Heart right ventricle (tissue), 16 donors: Measurements from ENCODE around the gene FBRS. TPM values are rescaled to one million over a fixed set of nuclear protein-coding genes. Genes with fewer than 3 reads are reported as not detected.
A peak's percentile ranks its signal among the peaks of the same experiment; 100 is the strongest.

Source experiments
- ATAC-seq, 8 donors: fragments of 200-7000 bp; cut with Tn5 transposase; one replicate each; pipeline ENCODE4 v1.9.1; 2020; ENCODE audit warnings: mild to moderate bottlenecking in 8 of 8, moderate library complexity in 8 of 8, moderate number of reproducible peaks in 1 of 8
- DNase-seq, 2 donors: peaks; one replicate each; pipeline ENCODE4 v3.0.0-alpha.2; 2020
- H3K27ac ChIP-seq, 10 donors: fragments of 200-600 bp; sonication (generic) in 2 of 10; one replicate each; pipeline versions ENCODE4 v1.5.0 to v1.8.0; 2020 to 2022; ENCODE audit warnings: mild to moderate bottlenecking in 3 of 10
- H3K27me3 ChIP-seq, 7 donors: fragments of 200-600 bp; one replicate each; pipeline ENCODE4 v1.8.0; 2021 to 2022; ENCODE audit warnings: mild to moderate bottlenecking in 2 of 7
- H3K36me3 ChIP-seq, 9 donors: fragments of 200-600 bp; sonication (generic) in 1 of 9; one replicate each; pipeline versions ENCODE4 v1.5.0 to v1.8.0; 2020 to 2022; ENCODE audit warnings: mild to moderate bottlenecking in 2 of 9
- H3K4me1 ChIP-seq, 9 donors: fragments of 200-600 bp; sonication (generic) in 1 of 9; one replicate each; pipeline versions ENCODE4 v1.5.0 to v1.8.0; 2020 to 2022; ENCODE audit warnings: mild to moderate bottlenecking in 4 of 9
- H3K4me3 ChIP-seq, 10 donors: fragments of 200-600 bp; sonication (generic) in 2 of 10; one replicate each; pipeline versions ENCODE4 v1.5.0 to v1.8.0; 2020 to 2022; ENCODE audit warnings: mild to moderate bottlenecking in 7 of 10, moderate library complexity in 2 of 10
- H3K9me3 ChIP-seq, 11 donors: fragments of 200-600 bp in 10 of 11; sonication (generic) in 2 of 11; one replicate each; pipeline versions ENCODE4 v1.5.0 to v1.8.0; 2013 to 2022; ENCODE audit warnings: mild to moderate bottlenecking in 2 of 11, control low read depth in 1 of 11, moderate library complexity in 1 of 11
- CTCF ChIP-seq, 9 donors: fragments of 200-600 bp; sonication (generic) in 2 of 9; IDR thresholded peaks; one replicate each; pipeline versions ENCODE4 v1.5.0 to v1.8.0; 2021 to 2022; ENCODE audit warnings: antibody characterized with exemption in 9 of 9, mild to moderate bottlenecking in 5 of 9, moderate library complexity in 1 of 9
- WGBS, 2 donors: extraction: QIAGEN DNeasy Blood & Tissue Kit; methylation state at CpG; one replicate each; pipeline ENCODE4 v1.1.7; 2013; ENCODE audit warnings: inconsistent platforms in 1 of 2; 5-methylcytosine and 5-hydroxymethylcytosine counted together
- intact Hi-C, 10 donors: fragments of 100-400 bp; cut with DNase I; formaldehyde crosslinking; loops; one replicate each; pipeline versions ENCODE4 v1.11.1 to v1.14.2; 2022
- polyA plus RNA-seq, 2 donors: library from polyadenylated mRNA; stranded (reverse); fragments of 200-250 nt; gene quantifications; one replicate each; pipeline ENCODE4 v1.2.3, GENCODE V29; 2013
- total RNA-seq, 10 donors: library from RNA; stranded (reverse); fragmentation: NEBNext Ultra II Directional in 3 of 10; extraction: Animal tissue kit (Norgen Biotek cat#: 25700) in 3 of 10; gene quantifications; one replicate each; pipeline versions ENCODE4 v1.2.1 to v1.2.4, GENCODE V29; 2021 to 2023
- donor health status: Arrhythmogenic right ventricular cardiomyopathy.
- donor health status: ischemic (EF 13 %, LVEDD 7.1; RV severe dilation, severe dysfunction).
- donor health status: healthy with polysubstance abuse.
- donor health status: DM: no; HTN: yes; CAD: no.
- donor health status: DM: no; HTN: no; CAD: no.
- donor health status: ischemic (EF 25% LVEDD 6.9; RV normal size, moderate dysfunction).
- donor health status: ischemic (EF 25% LVEDD 5.7; RV mildly dilated, moderate dysfunction).
- donor health status: healthy.
- donor health status: DM: yes; HTN: yes; CAD: no.
- donor health status: Ischemic cardiomyopathy.
- donor health status: ischemic (EF 35%, LVEDD 5.7; RV mildly dilated, moderate dysfunction).
- donor health status: nonischemic (EF 11% LVEDD 7.7; RV severe dilation, severe dysfunction).
- donor health status: DM: yes; HTN: yes; CAD: no.
- donor health status: PGD.
- donor health status: ischemic (EF 29% LVEDD 5.4; RV normal size, mild dysfunction).
- donor health status: nonischemic (EF 23%, LVEDD 6.1; RV moderate dilation, normal function).

Gene FBRS
- total and polyA plus RNA-seq, 12 donors, result 24.6 to 40.2 (median 29.3) TPM

- ATAC-seq (no peak), DNase-seq (no peak)
- 0 to 10% methylated on average over 1 of the region's 1 CpG for WGBS, 2 donors
- H3K4me1 ChIP-seq, result peaks cover 0 to 25% (median 11%) of the 10 kb centered on the region in 9 donors
- H3K9me3 ChIP-seq, result no peaks in the 10 kb centered on the region
- intact Hi-C loops, result loop anchor here in 4 of 10 donors (10.0 kb wide), 4 partner anchors 53 to 203 kb away; partner anchors contain the start of genes SEPHS2 (in 2 of the 4), ZNF785 (in 2 of the 4), DCTPP1 (in 1 of the 4) and SRCAP (in 1 of the 4)
- H3K36me3 ChIP-seq, result no peaks in the 10 kb centered on the region
- H3K4me3 ChIP-seq, result no peak overlapping the region
- no peak overlapping the region for H3K27ac ChIP-seq
- peak in 6 of 9 donors; percentile 12 to 39 (median 27) for TF ChIP-seq CTCF (IDR thresholded peaks at IDR 0.05)
- H3K27me3 ChIP-seq, result no peaks in the 10 kb centered on the region
Measured at GRCh38 chr16:30637944-30638343, 20.3 kb upstream of the FBRS start.

- Histone ChIP-seq H3K27me3 (no peaks in the 10 kb centered on the region), H3K4me1 (no peaks in the 10 kb centered on the region), H3K27ac (no peak overlapping the region), H3K36me3 (no peaks in the 10 kb centered on the region), H3K9me3 (no peaks in the 10 kb centered on the region), H3K4me3 (no peak overlapping the region)
- TF ChIP-seq CTCF (IDR thresholded peaks at IDR 0.05), result no peak
- DNase-seq (no peak), ATAC-seq (no peak)
- 80 to 81% methylated on average over 3 of the region's 3 CpGs for WGBS, 2 donors
- intact Hi-C loops, result no loop called here
Measured at GRCh38 chr16:30641378-30641982, 16.8 kb upstream of the FBRS start.

DNA sequence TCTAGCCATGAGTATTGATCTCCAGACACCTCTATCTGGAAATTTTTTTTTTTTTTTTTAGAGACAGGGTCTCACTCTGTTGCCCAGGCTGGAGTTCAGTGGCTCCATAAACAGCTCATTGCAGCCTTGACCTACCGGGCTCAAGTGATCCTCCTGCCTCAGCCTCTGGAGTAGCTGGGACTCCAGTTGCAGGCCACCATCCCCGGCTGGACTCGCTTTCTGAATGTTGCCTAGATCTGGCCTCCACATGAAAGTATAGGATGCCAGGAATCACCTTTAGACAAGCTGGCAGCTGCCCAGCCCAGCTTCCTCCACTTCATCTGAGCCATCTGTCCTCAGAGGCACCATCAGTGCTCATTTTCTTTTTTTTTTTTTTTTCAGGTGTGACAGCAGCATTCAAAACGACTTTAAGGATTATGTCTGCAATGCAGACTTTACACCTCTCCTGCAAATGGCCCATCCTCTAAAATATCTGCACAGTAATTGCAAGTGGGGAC is 13.8 kb upstream of the FBRS start:
- no peak for TF ChIP-seq CTCF (IDR thresholded peaks at IDR 0.05)
- Histone ChIP-seq H3K27ac (no peak overlapping the region), H3K9me3 (no peaks in the 10 kb centered on the region), H3K27me3 (no peaks in the 10 kb centered on the region), H3K36me3 (no peaks in the 10 kb centered on the region), H3K4me1 (peaks cover 0 to under 1% (median 0%) of the 10 kb centered on the region in 9 donors), H3K4me3 (no peak overlapping the region)
- no peak for DNase-seq
- ATAC-seq, result no peak
- WGBS, 2 donors, result 69 to 75% methylated on average over 4 of the region's 4 CpGs
- intact Hi-C loops, result no loop called here

DNA sequence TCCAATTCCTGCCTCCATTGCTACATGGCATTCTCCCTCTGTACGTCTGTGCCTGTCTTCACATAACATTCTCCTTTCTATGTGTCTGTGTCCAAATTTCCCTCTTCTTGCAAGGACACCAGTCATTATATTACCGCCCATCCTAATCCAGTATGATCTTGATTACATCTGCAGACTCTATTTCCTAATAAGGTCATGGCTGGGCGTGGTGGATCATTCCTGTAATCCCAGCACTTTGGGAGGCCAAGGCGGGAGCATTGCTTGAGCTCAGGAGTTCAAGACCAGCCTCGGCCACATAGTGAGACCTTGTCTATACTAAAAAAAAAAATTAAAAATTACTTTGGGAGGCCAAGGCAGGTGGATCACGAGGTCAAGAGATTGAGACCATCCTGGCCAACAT is 12.5 kb upstream of the FBRS start:
- DNase-seq (no peak), ATAC-seq (no peak)
- TF ChIP-seq CTCF (IDR thresholded peaks at IDR 0.05), result no peak
- intact Hi-C loops, result no loop called here
- Histone ChIP-seq H3K4me1 (peaks cover 0 to 9% (median 0%) of the 10 kb centered on the region in 9 donors), H3K27me3 (no peaks in the 10 kb centered on the region), H3K9me3 (no peaks in the 10 kb centered on the region), H3K4me3 (no peak overlapping the region), H3K27ac (no peak overlapping the region), H3K36me3 (no peaks in the 10 kb centered on the region)
- 54 to 59% methylated on average over 6 of the region's 6 CpGs for WGBS, 2 donors
